ELF-1 (cell line): Measurements from ENCODE around the gene ZBTB26.
"Not testable (repeated sequence)": the region's sequence is repeated elsewhere in the genome, so short reads cannot be mapped to it uniquely, and the experiment has no call there.

Experiments used
- DNase-seq: peaks from one replicate; pipeline ENCODE4 v3.0.0-alpha.2; 2016; ENCODE audit warnings: low read depth, low spot score

The ZBTB26 gene

GRCh38 chr9:122923947-122924346 lies 7.4 kb downstream of the ZBTB26 start:
- DNase-seq = no peak

GRCh38 chr9:122922713-122923112 lies 8.6 kb downstream of the ZBTB26 start:
- DNase-seq = no peak

- DNase-seq = no peak
These were observed 13.0 kb downstream of the ZBTB26 start for GRCh38 chr9:122918310-122918709.

GRCh38 chr9:122912964-122913673 lies 18.2 kb downstream of the ZBTB26 start, which contains the start of gene ZBTB6:
Gene ZBTB6 (minus strand): TSS chr9:122913323. CDS start chr9:122912072, 1,251 bp downstream.
- peak; percentile 90 for DNase-seq

GRCh38 chr9:122912671-122912963 lies 18.7 kb downstream of the ZBTB26 start:
- DNase-seq = no peak

GRCh38 chr9:122906122-122906521 lies 25.2 kb downstream of the ZBTB26 start:
- DNase-seq = not testable (repeated sequence)

GRCh38 chr9:122904823-122905710 lies 26.2 kb downstream of the ZBTB26 start, which contains the start of gene RC3H2:
Gene RC3H2 (minus strand): TSS chr9:122905359. CDS start chr9:122897509, 7,850 bp downstream.
- peak; percentile 99 for DNase-seq

- no peak for DNase-seq
These were observed 26.9 kb downstream of the ZBTB26 start for GRCh38 chr9:122904466-122904822.

- DNase-seq = no peak
These were observed 30.5 kb downstream of the ZBTB26 start for GRCh38 chr9:122900791-122901190.

GRCh38 chr9:122897969-122898368 lies 33.3 kb downstream of the ZBTB26 start:
- DNase-seq = no peak

- DNase-seq = no peak
These were observed 42.8 kb downstream of the ZBTB26 start for GRCh38 chr9:122888480-122888879.

GRCh38 chr9:122883125-122883524 lies 48.2 kb downstream of the ZBTB26 start:
- DNase-seq = no peak

GRCh38 chr9:122879443-122879842 lies 51.9 kb downstream of the ZBTB26 start:
- no peak for DNase-seq

GRCh38 chr9:122875523-122875922 lies 55.8 kb downstream of the ZBTB26 start:
- DNase-seq = no peak

- not testable (repeated sequence) for DNase-seq
These were observed 64.0 kb downstream of the ZBTB26 start for GRCh38 chr9:122867276-122867675.

- no peak for DNase-seq
These were observed 65.2 kb downstream of the ZBTB26 start for GRCh38 chr9:122866079-122866478.
